ENCODE measurements around the gene FBXL16.
"Not testable (repeated sequence)": the region's sequence is repeated elsewhere in the genome, so short reads cannot be mapped to it uniquely, and the experiment has no call there.

FBXL16 gene

DNA sequence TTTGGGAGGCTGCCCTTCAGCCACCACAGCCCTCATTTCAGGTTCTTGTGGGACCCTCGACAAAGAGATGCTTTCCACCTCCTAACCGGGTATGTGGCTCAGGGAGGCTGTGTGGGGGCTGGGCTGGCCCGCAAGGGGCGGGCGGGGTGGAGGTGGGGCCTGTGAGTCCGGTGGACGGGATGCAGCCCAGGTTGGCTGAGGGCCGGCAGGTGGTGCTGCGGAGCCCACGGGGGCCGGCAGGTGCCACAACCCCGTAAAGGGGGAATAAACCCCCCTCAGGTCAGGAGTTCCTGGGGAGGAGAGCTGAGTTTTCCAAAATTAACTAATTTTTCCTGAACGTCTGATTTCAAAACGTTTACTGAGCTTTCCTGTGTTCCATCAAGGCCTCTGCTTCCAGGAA lies 40.1 kb upstream of the FBXL16 start:
- H3K27me3 ChIP-seq (ENCODE audit: control insufficient read depth in 5 of 5, insufficient read depth in 4 of 5, low read length in 5 of 5): peaks cover 0 to 9% (median 3%) of the 10 kb centered on the region in 5 donors
- no peaks in the 10 kb centered on the region for H3K9me3 ChIP-seq (ENCODE audit: control insufficient read depth in 5 of 5, low read length in 5 of 5)
- H3K4me1 ChIP-seq (ENCODE audit: control insufficient read depth in 5 of 5, insufficient read depth in 5 of 5, low read length in 5 of 5): peaks cover 0 to 5% (median 4%) of the 10 kb centered on the region in 5 donors
- no peaks in the 10 kb centered on the region for H3K36me3 ChIP-seq (ENCODE audit: control insufficient read depth in 5 of 5, insufficient read depth in 5 of 5, low read length in 5 of 5)
- no peak overlapping the region for H3K9ac ChIP-seq (ENCODE audit: low read length in 5 of 5)
- no peak overlapping the region for H3K4me3 ChIP-seq (ENCODE audit: low read depth in 1 of 5, low read length in 5 of 5)
- no peak overlapping the region for H3K27ac ChIP-seq (ENCODE audit: low read depth, low read length)

DNA sequence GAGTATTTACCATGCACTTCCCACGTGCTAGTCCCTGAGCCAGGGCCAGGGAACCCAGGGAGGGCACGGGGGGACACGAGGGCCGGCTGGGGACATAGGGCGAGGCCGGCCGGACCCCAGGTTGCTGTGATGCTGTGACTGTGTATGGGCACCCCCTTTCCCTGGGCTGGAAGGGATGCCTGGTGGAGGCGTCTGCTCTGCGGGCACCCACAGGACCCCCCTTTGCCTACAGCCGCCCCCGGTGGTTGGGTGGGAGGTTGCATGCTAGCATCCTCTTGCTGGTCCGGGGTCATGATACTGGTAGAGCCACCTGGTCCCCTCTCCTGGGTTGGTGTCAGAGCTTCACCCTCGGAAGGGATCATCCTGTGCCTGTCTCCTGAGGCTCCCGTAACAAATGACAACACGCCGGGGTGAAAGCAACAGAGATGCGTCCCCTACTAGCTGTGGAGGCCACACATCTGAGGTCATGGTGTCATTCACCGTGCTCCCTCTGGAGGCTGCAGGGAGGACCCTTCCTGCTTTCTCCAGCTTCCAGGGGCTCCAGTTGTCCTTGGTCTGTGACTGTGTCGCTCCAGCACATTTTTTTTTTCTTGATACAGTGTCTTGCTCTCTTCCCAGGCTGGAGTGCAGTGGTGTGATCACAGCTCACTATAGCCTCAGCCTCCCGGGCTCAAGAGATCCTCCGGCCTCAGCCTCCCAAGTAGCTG lies 38.3 kb upstream of the FBXL16 start:
- Histone ChIP-seq H3K27me3 (ENCODE audit: control insufficient read depth in 5 of 5, insufficient read depth in 4 of 5, low read length in 5 of 5) (peaks cover 0 to 9% (median 3%) of the 10 kb centered on the region in 5 donors), H3K4me1 (ENCODE audit: control insufficient read depth in 5 of 5, insufficient read depth in 5 of 5, low read length in 5 of 5) (peaks cover 6 to 18% (median 16%) of the 10 kb centered on the region in 5 donors), H3K4me3 (ENCODE audit: low read depth in 1 of 5, low read length in 5 of 5) (no peak overlapping the region), H3K9ac (ENCODE audit: low read length in 5 of 5) (no peak overlapping the region), H3K36me3 (ENCODE audit: control insufficient read depth in 5 of 5, insufficient read depth in 5 of 5, low read length in 5 of 5) (no peaks in the 10 kb centered on the region), H3K27ac (ENCODE audit: low read depth, low read length) (no peak overlapping the region), H3K9me3 (ENCODE audit: control insufficient read depth in 5 of 5, low read length in 5 of 5) (no peaks in the 10 kb centered on the region)

DNA sequence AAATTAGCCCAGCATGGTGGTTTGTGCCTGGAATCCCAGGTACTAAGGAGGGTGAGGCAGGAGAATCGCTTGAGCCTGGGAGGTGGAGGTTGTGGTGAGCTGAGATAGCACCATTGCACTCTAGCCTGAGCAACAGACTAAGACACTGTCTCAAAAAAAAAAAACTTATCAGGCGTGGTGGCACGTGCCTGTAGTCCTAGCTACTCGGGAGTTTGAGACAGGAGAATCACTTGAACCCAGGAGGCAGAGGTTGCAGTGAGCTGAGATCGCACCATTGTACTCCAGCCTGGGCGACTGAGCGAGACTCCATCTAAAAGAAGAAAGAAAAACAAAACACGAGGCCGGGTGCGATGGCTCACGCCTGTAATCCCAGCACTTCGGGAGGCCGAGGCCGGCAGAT lies 37.3 kb upstream of the FBXL16 start:
- not testable (repeated sequence) for H3K36me3 ChIP-seq (ENCODE audit: control insufficient read depth in 5 of 5, insufficient read depth in 5 of 5, low read length in 5 of 5); H3K4me3 ChIP-seq (ENCODE audit: low read depth in 1 of 5, low read length in 5 of 5); H3K27me3 ChIP-seq (ENCODE audit: control insufficient read depth in 5 of 5, insufficient read depth in 4 of 5, low read length in 5 of 5); H3K9me3 ChIP-seq (ENCODE audit: control insufficient read depth in 5 of 5, low read length in 5 of 5); H3K9ac ChIP-seq (ENCODE audit: low read length in 5 of 5); H3K27ac ChIP-seq (ENCODE audit: low read depth, low read length)
- H3K4me1 ChIP-seq (ENCODE audit: control insufficient read depth in 5 of 5, insufficient read depth in 5 of 5, low read length in 5 of 5): peaks cover 6 to 18% (median 16%) of the 10 kb centered on the region in 5 donors

DNA sequence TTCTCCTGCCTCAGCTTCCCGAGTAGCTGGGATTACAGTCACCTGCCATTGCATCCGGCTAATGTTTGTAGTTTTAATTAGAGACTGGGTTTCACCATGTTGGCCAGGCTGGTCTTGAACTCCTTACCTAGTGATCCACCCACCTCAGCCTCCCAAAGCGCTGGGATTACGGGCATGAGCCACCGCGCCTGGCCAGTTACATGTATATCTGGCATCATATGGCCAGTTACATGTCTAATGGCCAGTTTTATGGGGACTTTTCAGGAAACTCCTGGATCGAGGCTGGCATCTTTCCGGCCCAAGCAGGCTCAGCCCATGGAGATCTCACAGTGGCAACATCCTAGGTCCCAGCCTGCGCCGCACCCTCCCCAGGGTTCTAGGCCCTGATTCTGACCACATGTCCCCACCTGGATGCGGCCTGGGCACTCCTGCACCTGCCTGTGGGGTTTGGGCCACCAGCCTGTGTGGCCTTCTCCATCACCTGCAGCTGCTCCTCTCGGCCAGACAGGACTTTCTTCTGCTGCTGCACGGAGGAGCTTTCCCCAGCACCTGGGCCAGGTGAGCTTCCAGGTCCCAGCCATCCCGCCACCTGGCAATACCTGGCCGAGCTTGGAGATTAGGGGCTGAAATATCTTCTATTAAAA lies 36.5 kb upstream of the FBXL16 start:
- peaks cover 0 to 11% (median 8%) of the 10 kb centered on the region in 5 donors for H3K36me3 ChIP-seq (ENCODE audit: control insufficient read depth in 5 of 5, insufficient read depth in 5 of 5, low read length in 5 of 5)
- no peak overlapping the region for H3K4me3 ChIP-seq (ENCODE audit: low read depth in 1 of 5, low read length in 5 of 5)
- no peak overlapping the region for H3K9ac ChIP-seq (ENCODE audit: low read length in 5 of 5)
- peaks cover 6 to 18% (median 16%) of the 10 kb centered on the region in 5 donors for H3K4me1 ChIP-seq (ENCODE audit: control insufficient read depth in 5 of 5, insufficient read depth in 5 of 5, low read length in 5 of 5)
- H3K27ac ChIP-seq (ENCODE audit: low read depth, low read length): no peak overlapping the region
- H3K9me3 ChIP-seq (ENCODE audit: control insufficient read depth in 5 of 5, low read length in 5 of 5): no peaks in the 10 kb centered on the region
- peaks cover 0 to 9% (median 3%) of the 10 kb centered on the region in 5 donors for H3K27me3 ChIP-seq (ENCODE audit: control insufficient read depth in 5 of 5, insufficient read depth in 4 of 5, low read length in 5 of 5)

DNA sequence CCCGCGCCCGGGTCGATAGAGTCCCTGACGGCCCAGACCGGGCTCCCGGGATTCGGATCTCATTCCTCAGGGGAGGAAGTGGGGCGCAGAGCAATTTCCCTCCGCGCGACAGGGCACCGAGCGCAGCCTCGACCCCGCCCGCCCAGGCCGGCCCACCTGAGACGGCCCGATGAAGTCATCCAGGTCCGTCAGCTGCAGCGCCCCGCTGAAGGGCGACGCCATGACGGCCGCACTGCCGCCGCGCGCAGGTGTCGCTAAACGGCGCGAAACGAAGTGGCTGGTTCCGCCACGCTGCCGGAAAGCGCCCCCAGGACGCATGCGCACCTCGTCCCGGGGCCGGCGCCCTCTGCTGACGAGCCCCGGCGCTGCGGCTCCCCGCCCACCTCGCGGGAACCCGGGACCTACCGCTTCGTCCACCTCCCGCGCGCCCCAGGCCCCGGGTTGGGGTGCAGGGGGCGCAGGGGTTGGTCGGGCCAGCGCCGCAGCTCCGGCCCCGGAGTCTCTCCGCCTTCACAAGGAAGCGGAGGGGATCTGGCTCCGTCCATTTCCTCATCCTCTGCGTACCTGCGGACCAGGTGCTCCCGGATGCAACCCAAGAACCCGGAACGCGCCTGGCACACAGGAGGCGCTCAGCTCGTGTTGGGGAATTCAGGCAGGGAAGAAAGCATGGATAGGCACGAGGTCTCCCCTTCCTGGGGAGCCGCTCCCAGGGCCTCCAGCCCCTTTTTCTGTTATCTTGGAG lies 35.3 kb upstream of the FBXL16 start, which contains the start of gene CIAO3:
Gene CIAO3, minus strand, starts transcription at position 234 of the 742 bp plus-strand sequence. Its CDS starts 12 bp downstream, at position 222.
- Histone ChIP-seq H3K36me3 (ENCODE audit: control insufficient read depth in 5 of 5, insufficient read depth in 5 of 5, low read length in 5 of 5) (peaks cover 0 to 22% (median 19%) of the 10 kb centered on the region in 5 donors), H3K27ac (ENCODE audit: low read depth, low read length) (no peak within 1 kb of the TSS), H3K4me1 (ENCODE audit: control insufficient read depth in 5 of 5, insufficient read depth in 5 of 5, low read length in 5 of 5) (peaks cover 6 to 18% (median 16%) of the 10 kb centered on the region in 5 donors), H3K9me3 (ENCODE audit: control insufficient read depth in 5 of 5, low read length in 5 of 5) (no peaks in the 10 kb centered on the region), H3K27me3 (ENCODE audit: control insufficient read depth in 5 of 5, insufficient read depth in 4 of 5, low read length in 5 of 5) (peaks cover 0 to 9% (median 3%) of the 10 kb centered on the region in 5 donors), H3K4me3 (ENCODE audit: low read depth in 1 of 5, low read length in 5 of 5) (peak within 1 kb of the TSS; percentile 67 to 86 (median 79)), H3K9ac (ENCODE audit: low read length in 5 of 5) (peak within 1 kb of the TSS in 4 of 5 donors; percentile 90 to 94 (median 90))

DNA sequence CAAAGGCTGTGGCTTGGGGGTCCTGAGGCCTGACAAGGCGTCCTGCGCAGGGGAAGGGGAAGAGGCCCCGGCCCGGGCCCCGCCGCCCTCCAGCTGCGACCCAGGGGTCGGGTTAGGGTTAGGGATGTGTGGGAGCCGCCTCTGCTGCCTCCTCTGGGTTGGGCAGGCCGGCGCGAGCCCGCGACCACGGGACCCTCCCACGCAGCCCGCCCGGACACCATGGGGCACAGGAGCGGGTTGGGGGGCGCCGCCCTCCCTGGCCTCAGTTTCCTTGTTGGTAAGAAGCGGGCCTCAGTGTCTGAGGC lies 34.8 kb upstream of the FBXL16 start:
- peaks cover 6 to 18% (median 16%) of the 10 kb centered on the region in 5 donors for H3K4me1 ChIP-seq (ENCODE audit: control insufficient read depth in 5 of 5, insufficient read depth in 5 of 5, low read length in 5 of 5)
- no peaks in the 10 kb centered on the region for H3K9me3 ChIP-seq (ENCODE audit: control insufficient read depth in 5 of 5, low read length in 5 of 5)
- H3K27ac ChIP-seq (ENCODE audit: low read depth, low read length): no peak overlapping the region
- peaks cover 0 to 28% (median 24%) of the 10 kb centered on the region in 5 donors for H3K36me3 ChIP-seq (ENCODE audit: control insufficient read depth in 5 of 5, insufficient read depth in 5 of 5, low read length in 5 of 5)
- H3K4me3 ChIP-seq (ENCODE audit: low read depth in 1 of 5, low read length in 5 of 5): peak overlapping the region in 4 of 5 donors; percentile 76 to 86 (median 80)
- H3K9ac ChIP-seq (ENCODE audit: low read length in 5 of 5): peak overlapping the region in 4 of 5 donors; percentile 90 to 94 (median 90)
- peaks cover 0 to 9% (median 3%) of the 10 kb centered on the region in 5 donors for H3K27me3 ChIP-seq (ENCODE audit: control insufficient read depth in 5 of 5, insufficient read depth in 4 of 5, low read length in 5 of 5)

DNA sequence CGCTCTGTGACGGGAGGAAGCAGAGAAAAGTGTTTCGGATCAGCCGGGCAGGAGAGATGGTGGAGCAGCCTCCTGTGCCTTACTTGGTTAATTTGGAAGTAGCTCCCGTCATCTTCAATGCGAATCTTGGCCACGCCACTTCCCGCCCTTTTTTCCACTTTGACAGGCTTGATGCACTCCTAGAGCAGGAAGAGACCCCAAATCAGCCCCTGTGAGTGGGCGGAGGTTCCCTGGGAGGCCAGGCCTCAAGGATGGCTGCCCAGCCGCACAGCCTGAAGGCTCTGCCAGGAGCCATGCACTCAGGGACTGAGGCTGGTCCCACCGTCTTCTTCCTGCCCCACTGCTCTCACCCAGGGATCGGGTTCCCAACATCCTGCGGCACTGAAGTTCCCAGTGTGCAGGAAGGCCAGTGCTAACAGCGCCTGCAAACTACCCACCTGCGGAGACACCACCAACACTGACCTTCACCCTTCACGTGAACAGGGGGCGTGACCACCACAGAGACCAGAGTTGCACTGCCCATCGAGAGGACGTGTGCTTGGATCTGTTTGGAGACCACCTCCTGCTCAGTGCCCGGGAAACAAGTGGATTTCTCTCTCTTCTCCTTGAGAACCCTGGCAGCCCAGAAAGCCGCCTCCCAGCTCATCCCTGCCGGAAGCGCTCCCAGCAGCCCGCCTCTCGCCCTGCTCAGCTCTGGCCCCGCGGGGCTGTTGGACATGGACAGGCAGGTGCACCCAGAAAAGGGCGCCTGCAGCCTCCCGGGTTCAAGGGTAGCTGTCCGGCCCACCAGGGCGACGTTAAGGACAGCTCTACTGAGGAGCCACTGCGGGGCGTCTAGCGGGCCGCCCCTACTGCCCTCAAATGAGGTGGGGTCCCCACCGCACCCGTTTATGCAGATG lies 34.2 kb upstream of the FBXL16 start:
- Histone ChIP-seq H3K4me1 (ENCODE audit: control insufficient read depth in 5 of 5, insufficient read depth in 5 of 5, low read length in 5 of 5) (peaks cover 6 to 18% (median 16%) of the 10 kb centered on the region in 5 donors), H3K36me3 (ENCODE audit: control insufficient read depth in 5 of 5, insufficient read depth in 5 of 5, low read length in 5 of 5) (peaks cover 0 to 34% (median 30%) of the 10 kb centered on the region in 5 donors), H3K4me3 (ENCODE audit: low read depth in 1 of 5, low read length in 5 of 5) (peak overlapping the region; percentile 67 to 86 (median 79)), H3K9ac (ENCODE audit: low read length in 5 of 5) (peak overlapping the region in 4 of 5 donors; percentile 90 to 94 (median 90)), H3K9me3 (ENCODE audit: control insufficient read depth in 5 of 5, low read length in 5 of 5) (no peaks in the 10 kb centered on the region), H3K27me3 (ENCODE audit: control insufficient read depth in 5 of 5, insufficient read depth in 4 of 5, low read length in 5 of 5) (peaks cover 0 to 9% (median 3%) of the 10 kb centered on the region in 5 donors), H3K27ac (ENCODE audit: low read depth, low read length) (no peak overlapping the region)

DNA sequence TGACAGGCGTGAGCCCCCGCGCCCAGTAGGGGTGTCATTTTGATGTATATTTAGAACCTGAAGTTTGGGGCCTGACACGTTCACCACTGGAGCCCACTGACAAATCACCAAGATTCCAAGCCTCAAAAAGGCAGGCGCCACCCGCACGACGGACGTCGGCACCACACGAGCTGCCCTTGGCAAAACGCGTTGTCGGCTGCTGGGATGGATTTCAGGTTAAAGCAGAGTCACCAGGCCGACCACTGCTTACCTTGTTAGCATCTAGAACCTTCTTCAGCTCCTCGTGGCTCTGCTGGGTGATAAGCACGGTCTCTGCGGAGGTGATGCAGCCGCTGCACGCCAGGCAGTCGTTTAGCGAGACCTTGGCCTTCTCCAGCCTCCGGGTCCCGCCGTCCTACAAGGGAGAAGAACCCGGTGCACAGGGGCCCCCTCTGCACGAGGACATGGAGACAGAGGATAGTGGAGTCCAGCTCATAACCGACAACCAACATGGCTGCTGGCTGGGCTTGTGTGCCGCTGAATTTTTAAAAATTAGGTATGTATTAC lies 31.4 kb upstream of the FBXL16 start:
- H3K4me3 ChIP-seq (ENCODE audit: low read depth in 1 of 5, low read length in 5 of 5): no peak overlapping the region
- H3K9me3 ChIP-seq (ENCODE audit: control insufficient read depth in 5 of 5, low read length in 5 of 5): no peaks in the 10 kb centered on the region
- peaks cover 6 to 18% (median 16%) of the 10 kb centered on the region in 5 donors for H3K4me1 ChIP-seq (ENCODE audit: control insufficient read depth in 5 of 5, insufficient read depth in 5 of 5, low read length in 5 of 5)
- peaks cover 0 to 62% (median 56%) of the 10 kb centered on the region in 5 donors for H3K36me3 ChIP-seq (ENCODE audit: control insufficient read depth in 5 of 5, insufficient read depth in 5 of 5, low read length in 5 of 5)
- no peak overlapping the region for H3K9ac ChIP-seq (ENCODE audit: low read length in 5 of 5)
- H3K27ac ChIP-seq (ENCODE audit: low read depth, low read length): no peak overlapping the region
- peaks cover 0 to 1% (median 0%) of the 10 kb centered on the region in 5 donors for H3K27me3 ChIP-seq (ENCODE audit: control insufficient read depth in 5 of 5, insufficient read depth in 4 of 5, low read length in 5 of 5)

DNA sequence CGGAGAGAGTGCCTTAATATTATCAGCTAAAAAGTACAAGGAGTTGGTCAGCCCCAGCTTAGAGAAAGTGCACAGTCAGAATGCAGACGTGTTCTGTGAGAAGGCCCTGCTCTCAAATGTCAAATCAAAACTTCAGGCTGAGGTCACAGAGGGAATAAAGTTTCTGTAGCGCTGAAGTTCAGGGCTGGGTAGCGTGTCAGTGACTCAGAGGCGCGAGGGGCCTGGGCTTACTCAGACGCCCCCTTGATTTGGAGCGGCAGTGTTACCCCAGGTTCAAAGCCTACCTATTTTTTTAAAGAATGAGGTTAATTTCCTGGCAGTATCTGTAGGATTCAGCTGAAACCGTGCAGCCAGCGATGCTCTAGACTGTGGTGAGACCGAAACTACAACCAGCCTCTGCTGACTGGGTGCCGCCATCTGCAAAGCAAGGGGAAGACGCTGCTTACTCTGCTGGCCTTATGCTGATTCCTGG lies 30.4 kb upstream of the FBXL16 start:
- Histone ChIP-seq H3K9ac (ENCODE audit: low read length in 5 of 5) (no peak overlapping the region), H3K9me3 (ENCODE audit: control insufficient read depth in 5 of 5, low read length in 5 of 5) (no peaks in the 10 kb centered on the region), H3K4me3 (ENCODE audit: low read depth in 1 of 5, low read length in 5 of 5) (no peak overlapping the region), H3K4me1 (ENCODE audit: control insufficient read depth in 5 of 5, insufficient read depth in 5 of 5, low read length in 5 of 5) (peaks cover 6 to 14% (median 13%) of the 10 kb centered on the region in 5 donors), H3K36me3 (ENCODE audit: control insufficient read depth in 5 of 5, insufficient read depth in 5 of 5, low read length in 5 of 5) (peaks cover 0 to 71% (median 60%) of the 10 kb centered on the region in 5 donors), H3K27me3 (ENCODE audit: control insufficient read depth in 5 of 5, insufficient read depth in 4 of 5, low read length in 5 of 5) (no peaks in the 10 kb centered on the region), H3K27ac (ENCODE audit: low read depth, low read length) (no peak overlapping the region)

All from subcutaneous abdominal adipose tissue (tissue), 5 donors.